GM23248 (cell line): ENCODE results near the gene ZNF417. TPM values are rescaled to one million over a fixed set of nuclear protein-coding genes. Genes with fewer than 3 reads are reported as not detected.

Experiments used
- DNase-seq: peaks from one replicate; pipeline ENCODE4 v3.0.0-alpha.2; 2015
- H2AFZ ChIP-seq: fragments of 200-600 bp; sonication (generic); 2 replicates; pipeline ENCODE4 v1.6.1; 2016; ENCODE audit warnings: antibody characterized with exemption
- H3F3A ChIP-seq: fragments of 200-600 bp; sonication (generic); 2 replicates; pipeline ENCODE4 v1.6.1; 2016; ENCODE audit warnings: mild to moderate bottlenecking, antibody characterized with exemption, mixed run types; ENCODE audit not compliant: insufficient read depth
- H3K27ac ChIP-seq: fragments of 200-600 bp; sonication (generic); 2 replicates; pipeline ENCODE4 v1.5.1; 2016; ENCODE audit warnings: mild to moderate bottlenecking
- H3K27me3 ChIP-seq: fragments of 200-600 bp; sonication (generic); replicated peaks from 2 replicates; pipeline ENCODE4 v1.6.1; 2016; ENCODE audit warnings: mild to moderate bottlenecking; ENCODE audit not compliant: insufficient read depth
- H3K36me3 ChIP-seq: fragments of 200-600 bp; sonication (generic); 2 replicates; pipeline ENCODE4 v1.6.1; 2016; ENCODE audit warnings: low read depth, mild to moderate bottlenecking
- H3K4me1 ChIP-seq: fragments of 200-600 bp; sonication (generic); 2 replicates; pipeline ENCODE4 v1.6.1; 2016; ENCODE audit warnings: mild to moderate bottlenecking; ENCODE audit not compliant: insufficient read depth
- H3K4me2 ChIP-seq: fragments of 200-600 bp; sonication (generic); one replicate; pipeline ENCODE4 v1.6.1; 2016; ENCODE audit warnings: mild to moderate bottlenecking; ENCODE audit not compliant: unreplicated experiment
- H3K4me3 ChIP-seq: fragments of 200-600 bp; sonication (generic); 2 replicates; pipeline ENCODE4 v1.5.1; 2016; ENCODE audit warnings: mild to moderate bottlenecking
- H3K79me2 ChIP-seq: fragments of 200-600 bp; sonication (generic); 2 replicates; pipeline ENCODE4 v1.6.1; 2016; ENCODE audit warnings: mild to moderate bottlenecking; ENCODE audit not compliant: insufficient read depth
- H3K9ac ChIP-seq: fragments of 200-600 bp; sonication (generic); 2 replicates; pipeline ENCODE4 v1.6.1; 2016; ENCODE audit warnings: mild to moderate bottlenecking
- H3K9me2 ChIP-seq: fragments of 200-600 bp; sonication (generic); 2 replicates; pipeline ENCODE4 v1.6.1; 2016; ENCODE audit warnings: mixed run types, mild to moderate bottlenecking, moderate library complexity; ENCODE audit not compliant: insufficient read depth
- H3K9me3 ChIP-seq: fragments of 200-600 bp; sonication (generic); one replicate; pipeline ENCODE4 v1.6.1; 2017; ENCODE audit warnings: low read depth
- H4K20me1 ChIP-seq: fragments of 200-600 bp; sonication (generic); 2 replicates; pipeline ENCODE4 v1.6.0; 2016; ENCODE audit not compliant: insufficient read depth
- EZH2 ChIP-seq: fragments of 200-600 bp; sonication (generic); IDR thresholded peaks from 2 replicates; pipeline ENCODE4 v1.6.1; 2018; ENCODE audit warnings: antibody characterized with exemption, mild to moderate bottlenecking; ENCODE audit not compliant: insufficient read depth, poor library complexity, severe bottlenecking
- EZH2phosphoT487 ChIP-seq: fragments of 200-600 bp; sonication (generic); IDR thresholded peaks from 2 replicates; pipeline ENCODE4 v1.6.1; 2018; ENCODE audit warnings: antibody characterized with exemption, moderate library complexity, mild to moderate bottlenecking, low read depth; ENCODE audit not compliant: insufficient read depth
- WGBS, 2 experiments: methylation state at CpG; one replicate each; pipeline ENCODE4 v1.1.6; 2015 to 2017; ENCODE audit warnings: low lambda C conversion rate in 2 of 2, low coverage in 1 of 2; ENCODE audit errors: missing lambda C conversion rate in 2 of 2; 5-methylcytosine and 5-hydroxymethylcytosine counted together
- in situ Hi-C: fragments of 300-500 bp; cut with MboI; formaldehyde crosslinking; loops from 2 replicates; pipeline ENCODE4 v1.15.0; 2020
- polyA plus RNA-seq: library from polyadenylated mRNA; unstranded; fragments of >200 nt; fragmentation: Nextera tagmentation; extraction: Ambion mirVana; gene quantifications from 2 replicates; pipeline ENCODE4 v1.2.1, GENCODE V29; 2016
- total RNA-seq: library from RNA; depleted of rRNA; stranded (reverse); fragments of >200 nt; shearing (Covaris generic); gene quantifications from 2 replicates; pipeline ENCODE4 v1.2.3, GENCODE V29; 2014

The ZNF417 gene
- total and polyA plus RNA-seq, 2 experiments from 2014 or later = 5.1 to 9.8 TPM

- in situ Hi-C loops = no loop called here
- TF ChIP-seq EZH2phosphoT487 = no peak
- no peak for TF ChIP-seq EZH2
- H3K27ac ChIP-seq = no peak overlapping the region
These were observed 33.3 kb upstream of the ZNF417 start for GRCh38 chr19:57949702-57950101.

GRCh38 chr19:57949296-57949695 is 32.9 kb upstream of the ZNF417 start:
- no peaks in the 10 kb centered on the region for H3K9me3 ChIP-seq
- peaks cover 32% of the 10 kb centered on the region for H3K79me2 ChIP-seq
- peaks cover 8% of the 10 kb centered on the region; the same call in 1 of the 2 replicates for H3K4me1 ChIP-seq
- no peak for DNase-seq
- H3K36me3 ChIP-seq = no peaks in the 10 kb centered on the region
- no peaks in the 10 kb centered on the region for H3F3A ChIP-seq
- no peak overlapping the region for H3K27ac ChIP-seq
- no peaks in the 10 kb centered on the region for H4K20me1 ChIP-seq
- in situ Hi-C loops = no loop called here
- H3K4me3 ChIP-seq = no peak overlapping the region
- no peak overlapping the region for H3K9ac ChIP-seq
- H3K9me2 ChIP-seq = no peaks in the 10 kb centered on the region
- WGBS, 2 experiments = 86 to 87% methylated on average over 23 to 24 of the region's 24 CpGs
- no peak for TF ChIP-seq EZH2
- TF ChIP-seq EZH2phosphoT487 = no peak
- no peak overlapping the region for H3K4me2 ChIP-seq
- H3K27me3 ChIP-seq = no peaks in the 10 kb centered on the region
- no peak overlapping the region for H2AFZ ChIP-seq

More at GRCh38 chr19:57949702-57950101, 33.3 kb upstream of the ZNF417 start:
- Histone ChIP-seq H3K4me3 (no peak overlapping the region), H3K36me3 (no peaks in the 10 kb centered on the region), H3K9ac (no peak overlapping the region), H2AFZ (no peak overlapping the region), H3K79me2 (peaks cover 28% of the 10 kb centered on the region), H3F3A (no peaks in the 10 kb centered on the region), H3K4me2 (no peak overlapping the region), H4K20me1 (no peaks in the 10 kb centered on the region), H3K9me2 (no peaks in the 10 kb centered on the region), H3K27me3 (no peaks in the 10 kb centered on the region), H3K9me3 (no peaks in the 10 kb centered on the region), H3K4me1 (peaks cover 8% of the 10 kb centered on the region; the same call in 1 of the 2 replicates)
- no peak for DNase-seq
- WGBS, 2 experiments = 83 to 88% methylated on average over 11 to 12 of the region's 12 CpGs

- Histone ChIP-seq H3K9me3 (no peaks in the 10 kb centered on the region), H3K27me3 (no peaks in the 10 kb centered on the region), H4K20me1 (no peaks in the 10 kb centered on the region), H3K4me1 (peaks cover 8% of the 10 kb centered on the region; the same call in 1 of the 2 replicates), H3K4me2 (peak within 1 kb of the TSS; percentile 89), H3K4me3 (peak within 1 kb of the TSS; percentile 93), H3K79me2 (peaks cover 50% of the 10 kb centered on the region), H3K27ac (peak within 1 kb of the TSS; percentile 73), H3K9me2 (no peaks in the 10 kb centered on the region), H3K9ac (peak within 1 kb of the TSS; percentile 96), H3F3A (no peaks in the 10 kb centered on the region), H3K36me3 (peaks cover 8% of the 10 kb centered on the region), H2AFZ (peak within 1 kb of the TSS; percentile 98)
- DNase-seq = peak; percentile 97
- in situ Hi-C loops = no loop called here
- no peak for TF ChIP-seq EZH2phosphoT487
- TF ChIP-seq EZH2 = no peak
- WGBS, 2 experiments = 6 to 7% methylated on average over 40 to 51 of the region's 54 CpGs
These were observed 31.2 kb upstream of the ZNF417 start, which contains the start of gene ZNF256 for GRCh38 chr19:57947419-57948134. Gene ZNF256 (minus strand): TSS chr19:57947706. CDS start chr19:57947474, 232 bp downstream.

GRCh38 chr19:57947088-57947418 is 30.7 kb upstream of the ZNF417 start:
- 1 to 2% methylated on average over 15 to 17 of the region's 18 CpGs for WGBS, 2 experiments

More at GRCh38 chr19:57947088-57947418, 30.7 kb upstream of the ZNF417 start:
- H3K27me3 ChIP-seq = no peaks in the 10 kb centered on the region
- in situ Hi-C loops = no loop called here
- peak overlapping the region; percentile 96 for H3K9ac ChIP-seq
- peak overlapping the region; percentile 93 for H3K4me3 ChIP-seq
- peak; percentile 42 for DNase-seq
- H3K36me3 ChIP-seq = peaks cover 14% of the 10 kb centered on the region
- no peaks in the 10 kb centered on the region for H3K9me3 ChIP-seq
- H3K9me2 ChIP-seq = no peaks in the 10 kb centered on the region
- no peaks in the 10 kb centered on the region for H3F3A ChIP-seq
- peak overlapping the region; percentile 98 for H2AFZ ChIP-seq
- H3K27ac ChIP-seq = peak overlapping the region; percentile 73
- peaks cover 8% of the 10 kb centered on the region; the same call in 1 of the 2 replicates for H3K4me1 ChIP-seq
- H4K20me1 ChIP-seq = no peaks in the 10 kb centered on the region
- H3K4me2 ChIP-seq = peak overlapping the region; percentile 89
- peaks cover 55% of the 10 kb centered on the region for H3K79me2 ChIP-seq
- no peak for TF ChIP-seq EZH2
- no peak for TF ChIP-seq EZH2phosphoT487
